GM18505 (cell line): ENCODE measurements around the gene FGF7.
"Not testable (repeated sequence)": the region's sequence is repeated elsewhere in the genome, so short reads cannot be mapped to it uniquely, and the experiment has no call there.

ENCODE experiments used
- ATAC-seq: cut with Tn5 transposase; IDR thresholded peaks from one replicate; pipeline ENCODE4 v1.9.1; 2021; ENCODE audit not compliant: unreplicated experiment
- POLR2A ChIP-seq: IDR thresholded peaks from 4 replicates; pipeline ENCODE4 v1.6.1; 2011; ENCODE audit warnings: borderline replicate concordance; ENCODE audit not compliant: insufficient read depth, insufficient read length; ENCODE audit errors: extremely low read depth

Gene FGF7

GRCh38 chr15:49492151-49492550, 69.1 kb downstream of the FGF7 start:
- no peak for TF ChIP-seq POLR2A
- ATAC-seq: no peak

- no peak for TF ChIP-seq POLR2A
- ATAC-seq: no peak
Observed at GRCh38 chr15:49492830-49493229, 69.8 kb downstream of the FGF7 start.

GRCh38 chr15:49494842-49495241, 71.8 kb downstream of the FGF7 start:
- no peak for TF ChIP-seq POLR2A
- ATAC-seq: no peak

- ATAC-seq: no peak
Observed at GRCh38 chr15:49495993-49496753, 73.1 kb downstream of the FGF7 start.

GRCh38 chr15:49501586-49501985, 78.5 kb downstream of the FGF7 start:
- TF ChIP-seq POLR2A: no peak
- no peak for ATAC-seq

More at GRCh38 chr15:49495993-49496753, 73.1 kb downstream of the FGF7 start:
- no peak for TF ChIP-seq POLR2A

GRCh38 chr15:49506341-49506740, 83.3 kb downstream of the FGF7 start:
- no peak for TF ChIP-seq POLR2A
- ATAC-seq: no peak

GRCh38 chr15:49507261-49507660, 84.2 kb downstream of the FGF7 start:
- TF ChIP-seq POLR2A: no peak
- ATAC-seq: no peak

- not testable (repeated sequence) for ATAC-seq
Observed at GRCh38 chr15:49512739-49513138, 89.7 kb downstream of the FGF7 start.

GRCh38 chr15:49521802-49522201, 98.8 kb downstream of the FGF7 start:
- no peak for TF ChIP-seq POLR2A
- ATAC-seq: no peak

- ATAC-seq: no peak
- TF ChIP-seq POLR2A: no peak
Observed at GRCh38 chr15:49528289-49528688, 105.2 kb downstream of the FGF7 start.

- no peak for TF ChIP-seq POLR2A
- no peak for ATAC-seq
Observed at GRCh38 chr15:49530092-49530491, 107.0 kb downstream of the FGF7 start.
